HG02884 (cell line): Measurements from ENCODE around the gene ACACA.
"Not testable (repeated sequence)": the region's sequence is repeated elsewhere in the genome, so short reads cannot be mapped to it uniquely, and the experiment has no call there.

Experiments used
- ATAC-seq: cut with Tn5 transposase; IDR thresholded peaks from one replicate; pipeline ENCODE4 v1.9.1; 2021; ENCODE audit warnings: mild to moderate bottlenecking, moderate library complexity; ENCODE audit not compliant: unreplicated experiment

Gene ACACA

DNA sequence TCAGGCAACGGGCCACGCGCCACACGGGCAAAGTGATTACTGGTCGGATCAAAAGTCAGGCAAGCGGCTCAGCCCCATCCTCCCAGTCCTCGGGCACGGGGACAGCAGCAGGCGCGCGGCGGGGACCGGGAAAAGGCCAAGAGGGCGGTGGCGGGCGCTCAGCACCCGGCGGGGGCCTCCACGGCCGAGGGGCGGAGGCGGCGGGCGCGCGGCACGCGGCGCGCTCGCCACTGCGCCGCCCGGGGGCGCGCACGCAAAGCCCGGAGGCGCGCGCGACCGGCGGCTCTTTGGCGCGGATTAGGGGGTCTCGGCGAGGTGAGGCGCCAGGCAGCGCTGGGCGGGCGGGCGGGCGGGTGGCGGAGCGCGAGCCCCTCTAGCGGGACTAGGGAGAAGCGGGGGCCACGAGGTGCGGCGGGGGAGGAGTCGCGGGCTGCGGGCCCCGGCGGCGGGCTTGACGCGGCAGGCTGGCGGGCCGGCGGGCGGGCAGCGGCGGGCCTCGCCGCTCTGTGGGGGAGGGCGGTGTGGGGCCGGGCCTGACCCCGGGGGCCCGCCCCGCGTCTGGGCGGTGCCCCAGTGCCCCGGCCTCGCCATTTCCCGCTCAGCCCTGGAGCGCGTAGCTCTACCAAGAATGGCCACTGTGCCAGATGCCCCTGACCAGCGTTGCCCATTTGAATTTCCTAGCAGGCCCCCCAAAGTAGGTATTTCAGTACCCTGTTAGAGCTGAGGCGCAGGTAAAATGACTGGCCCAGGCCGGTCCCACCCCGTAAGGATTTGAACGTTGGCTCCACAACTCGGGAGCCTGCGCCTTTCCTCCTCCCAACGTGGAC is at the start of gene ACACA, which contains the start of gene TADA2A:
ACACA (minus strand) TSS at position 202 of the 827 bp plus-strand sequence. CDS start 537 bp downstream, outside the sequence.
TADA2A (plus strand) TSS at position 252 of the 827 bp plus-strand sequence. CDS start 4,480 bp downstream, outside the sequence.
- peak; percentile 72 for ATAC-seq

DNA sequence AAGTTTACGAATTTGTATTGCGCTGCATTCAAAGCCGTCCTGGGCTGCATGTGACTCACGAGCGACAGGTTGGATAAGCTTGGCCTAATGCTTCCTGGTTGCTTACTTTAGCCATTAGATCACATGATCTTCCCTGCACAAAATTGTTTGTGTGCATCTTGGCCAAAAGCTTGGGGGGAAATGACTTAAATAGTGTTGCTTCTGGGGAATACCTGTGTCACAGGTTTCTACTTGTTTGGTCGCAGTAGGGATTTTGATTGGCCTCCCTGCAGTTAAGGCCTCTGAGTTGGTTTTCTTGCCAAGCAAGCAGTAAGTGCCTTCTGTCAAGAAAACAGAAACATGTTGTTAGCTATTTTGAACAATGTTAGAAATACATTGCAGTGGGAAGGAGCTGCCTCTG is 43.5 kb upstream of the ACACA start:
- ATAC-seq: no peak

DNA sequence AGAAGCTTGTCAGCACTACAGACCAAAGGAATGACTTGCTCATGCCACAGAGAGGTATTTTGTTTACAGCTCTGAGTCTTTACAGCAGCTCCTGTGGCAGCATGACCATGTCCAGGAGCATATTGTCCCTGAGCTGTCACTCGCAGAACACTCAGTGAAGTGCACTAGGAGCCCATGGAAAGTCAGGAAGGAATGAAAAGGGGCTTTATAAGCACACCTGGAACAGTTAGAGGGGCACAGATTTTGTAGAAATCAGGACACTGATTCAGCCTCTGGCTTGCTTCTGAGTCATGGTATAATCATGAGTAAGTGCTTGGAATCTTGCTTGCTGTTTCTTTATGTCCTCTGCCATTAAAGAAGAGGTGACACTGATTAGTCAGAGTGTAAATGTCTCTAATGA is 41.0 kb upstream of the ACACA start:
- no peak for ATAC-seq

DNA sequence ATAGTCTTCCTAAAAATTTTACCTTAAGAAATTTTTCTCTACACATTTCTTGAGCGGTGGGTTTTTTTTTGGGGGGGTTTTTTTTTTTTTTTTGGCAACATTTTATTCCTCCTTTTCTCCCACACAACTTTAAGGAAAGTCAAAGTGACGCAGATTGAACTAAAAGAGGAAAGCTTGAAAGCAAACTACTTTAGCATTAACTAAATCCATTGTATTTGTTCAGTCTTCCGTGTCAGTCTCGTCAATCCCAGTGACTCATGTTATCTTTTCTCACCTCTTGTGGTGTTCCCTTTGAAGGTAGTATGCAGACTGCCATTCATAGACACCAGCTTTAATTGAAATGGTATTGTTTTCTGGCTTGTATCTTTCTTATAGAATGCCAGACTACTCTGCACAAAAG is 39.4 kb upstream of the ACACA start:
- no peak for ATAC-seq

GRCh38 chr17:37441369-37442014 is 34.9 kb upstream of the ACACA start:
- not testable (repeated sequence) for ATAC-seq

DNA sequence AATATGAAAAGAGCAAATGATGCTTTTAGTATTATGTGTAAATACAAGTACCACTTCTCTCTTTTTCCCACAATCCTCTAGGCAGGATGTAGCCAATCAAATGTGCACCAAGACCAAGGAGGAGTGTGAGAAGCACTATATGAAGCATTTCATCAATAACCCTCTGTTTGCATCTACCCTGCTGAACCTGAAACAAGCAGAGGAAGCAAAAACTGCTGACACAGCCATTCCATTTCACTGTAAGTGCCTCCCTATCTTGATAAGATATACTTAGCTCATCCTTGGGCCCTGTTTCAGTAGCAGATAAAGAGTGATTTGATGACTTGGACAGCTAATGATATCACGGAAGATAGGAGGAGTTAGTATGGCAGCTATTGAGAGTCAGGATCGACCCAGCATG is 33.8 kb upstream of the ACACA start:
- ATAC-seq: no peak

DNA sequence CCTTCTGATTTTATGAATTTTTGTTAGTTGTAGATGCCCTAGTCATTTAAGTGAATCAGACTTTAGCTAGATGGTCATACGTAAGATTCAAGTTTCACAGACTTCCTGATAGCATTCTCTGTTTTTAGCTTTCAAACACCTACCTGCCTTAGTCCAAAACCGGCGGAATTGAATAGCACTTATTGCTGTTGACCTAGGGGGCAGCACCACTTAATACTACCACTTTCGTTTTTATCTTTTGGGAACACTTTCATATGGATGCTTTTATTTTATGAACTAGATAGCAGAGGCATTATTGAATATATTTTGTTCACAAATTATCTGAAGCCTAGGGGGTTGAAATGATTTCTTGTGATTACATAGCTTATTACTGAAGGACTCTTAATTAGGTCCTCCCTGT is 31.5 kb upstream of the ACACA start:
- ATAC-seq: no peak

DNA sequence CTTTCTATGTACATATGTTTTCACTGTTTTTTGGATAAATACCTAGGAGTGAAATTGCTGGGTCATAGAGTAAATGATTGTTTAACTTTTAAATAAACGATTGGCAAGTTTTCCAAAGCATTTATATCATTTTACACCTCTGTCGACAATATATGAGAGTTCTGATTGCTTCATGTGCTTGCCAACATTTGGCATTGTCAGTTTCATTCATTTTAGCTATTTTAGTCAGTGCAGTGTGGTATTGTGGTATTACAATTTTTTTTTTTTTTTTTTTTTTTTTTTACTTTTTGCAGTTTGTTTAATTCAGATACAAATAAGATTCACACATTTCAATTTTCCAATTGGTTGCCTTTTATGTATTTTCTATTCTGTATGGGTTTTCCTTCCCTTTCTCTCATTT is 26.0 kb upstream of the ACACA start:
- ATAC-seq: no peak

- no peak for ATAC-seq
Observed at GRCh38 chr17:37430051-37430627, 23.5 kb upstream of the ACACA start.

DNA sequence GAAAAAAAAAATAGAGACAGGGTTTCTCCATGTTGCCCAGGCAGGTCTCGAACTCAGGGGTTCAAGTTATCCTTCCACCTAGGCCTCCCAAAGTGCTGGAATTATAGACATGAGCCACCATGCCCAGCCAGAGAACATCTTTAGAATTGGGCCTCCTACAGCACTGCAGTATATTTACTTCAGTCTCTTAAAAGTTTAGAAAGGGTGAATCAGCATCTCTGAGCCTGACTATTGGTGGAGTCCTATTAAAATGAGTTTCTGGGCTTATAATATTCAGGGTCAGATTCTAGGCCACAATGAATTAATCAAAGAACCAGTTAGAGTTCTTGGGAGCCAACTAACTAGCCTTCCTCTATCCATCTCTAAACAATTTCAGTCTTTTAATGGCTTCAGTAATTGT is 22.8 kb upstream of the ACACA start:
- ATAC-seq: no peak

DNA sequence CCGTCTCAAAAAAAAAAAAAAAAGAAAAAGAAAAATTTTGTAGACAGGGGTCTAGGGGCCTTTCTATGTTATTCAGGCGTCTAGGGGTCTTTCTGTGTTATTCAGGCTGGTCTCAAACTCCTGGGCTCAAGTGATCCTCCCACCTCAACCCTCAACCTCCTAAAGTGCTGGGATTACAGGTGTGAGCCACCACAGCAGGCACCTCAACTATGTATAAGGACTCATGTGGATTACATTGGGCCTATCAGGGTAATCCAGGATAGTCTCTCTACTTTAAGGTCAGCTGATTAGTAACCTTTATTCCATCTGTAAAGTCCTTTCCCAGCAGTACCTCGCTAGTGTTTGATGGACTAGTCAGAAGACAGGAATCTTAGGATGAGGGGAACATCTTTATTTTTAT is 22.4 kb upstream of the ACACA start:
- no peak for ATAC-seq

DNA sequence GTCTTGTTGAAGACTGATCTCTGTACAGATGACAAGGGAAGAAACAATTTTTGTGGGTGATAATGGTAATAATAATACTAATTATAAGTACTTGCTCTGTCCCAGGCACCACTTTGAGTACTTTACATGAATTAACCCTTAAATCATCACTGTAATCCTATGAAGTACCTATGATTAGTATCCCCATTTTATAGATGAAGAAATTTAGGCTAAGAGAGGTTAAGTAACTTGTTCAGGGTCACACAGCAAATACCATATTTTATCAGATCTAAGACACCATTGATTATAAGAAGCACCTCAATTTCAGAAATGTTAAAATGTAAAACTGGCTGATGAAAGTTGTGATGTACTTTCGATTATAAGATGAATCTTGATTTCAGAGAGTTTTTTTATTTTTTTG is 18.6 kb upstream of the ACACA start:
- no peak for ATAC-seq

DNA sequence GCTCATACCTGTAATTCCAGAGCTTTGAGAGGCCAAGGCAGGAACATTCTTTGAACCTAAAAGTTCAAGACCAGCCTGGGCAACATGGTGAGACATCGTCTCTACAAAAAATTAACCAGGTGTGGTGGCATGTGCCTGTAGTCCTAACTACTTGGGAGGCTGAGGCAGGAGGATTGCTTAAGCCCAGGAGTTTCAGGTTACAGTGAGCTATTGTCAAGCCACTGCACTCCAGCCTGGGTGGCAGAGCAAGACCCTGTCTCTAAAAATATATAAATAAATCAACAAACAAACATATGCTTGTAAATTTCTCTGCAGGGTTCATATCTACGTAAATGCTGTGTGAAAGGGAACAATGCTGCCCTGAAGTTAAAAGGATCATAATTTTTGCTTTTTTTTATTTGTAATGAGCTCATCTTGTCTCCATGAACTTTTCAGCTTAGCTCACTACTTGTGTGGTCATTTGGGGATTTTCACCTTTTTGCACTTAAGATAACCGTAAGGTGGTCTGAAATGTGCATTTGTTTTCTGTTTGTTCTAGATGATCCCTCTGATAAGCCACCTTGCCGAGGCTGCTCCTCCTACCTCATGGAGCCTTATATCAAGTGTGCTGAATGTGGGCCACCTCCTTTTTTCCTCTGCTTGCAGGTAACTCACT is 16.5 kb upstream of the ACACA start:
- no peak for ATAC-seq

- ATAC-seq: no peak
Observed at GRCh38 chr17:37417852-37418251, 11.2 kb upstream of the ACACA start.

DNA sequence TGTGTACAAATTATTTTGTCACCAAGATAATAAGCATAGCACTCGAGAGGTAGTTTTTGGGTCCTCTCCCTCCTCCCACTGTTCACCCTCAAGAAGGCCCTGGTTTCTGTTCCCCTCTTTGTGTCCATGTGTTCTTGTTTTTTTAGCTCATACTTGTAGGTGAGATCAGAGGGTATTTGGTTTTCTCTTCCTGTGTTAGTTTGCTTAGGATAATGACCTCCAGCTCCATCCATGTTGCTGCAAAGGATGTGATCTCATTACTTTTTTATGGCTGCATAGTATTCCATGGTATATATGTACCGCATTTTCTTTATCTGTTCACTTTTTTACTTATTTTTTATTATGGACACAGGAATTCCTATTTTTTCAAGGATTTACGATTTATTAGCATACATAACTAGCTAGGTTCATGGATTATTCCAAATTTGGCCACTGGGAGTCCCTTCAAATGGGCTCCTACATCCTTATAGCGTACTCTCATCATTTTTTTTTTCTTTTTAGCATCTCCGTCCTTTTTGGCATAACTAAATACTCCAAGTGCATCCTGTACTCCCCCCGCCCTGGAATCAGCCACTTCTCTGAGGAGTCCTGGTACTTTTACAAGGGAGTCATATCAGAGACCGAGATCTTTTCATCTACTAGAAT is 7.4 kb upstream of the ACACA start:
- ATAC-seq: no peak

DNA sequence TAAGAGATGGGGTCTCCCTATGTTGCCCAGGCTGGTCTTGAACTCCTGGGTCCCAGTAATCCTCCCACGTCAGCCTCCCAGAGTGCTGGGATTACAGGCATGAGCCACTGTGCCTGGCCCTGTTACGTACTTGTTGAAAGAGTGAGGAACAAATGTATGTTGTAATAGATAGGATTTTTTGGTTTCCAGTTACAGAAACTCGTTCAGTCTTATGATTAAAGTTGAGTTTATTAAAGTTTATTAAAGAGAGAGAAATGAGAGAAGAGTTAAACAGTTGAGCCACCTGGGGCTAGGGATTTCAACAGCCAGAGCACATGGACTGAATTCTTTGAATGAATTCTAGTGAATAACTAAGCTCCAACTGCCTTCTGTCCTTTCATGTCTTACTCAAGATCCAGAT is 3.7 kb upstream of the ACACA start:
- no peak for ATAC-seq

DNA sequence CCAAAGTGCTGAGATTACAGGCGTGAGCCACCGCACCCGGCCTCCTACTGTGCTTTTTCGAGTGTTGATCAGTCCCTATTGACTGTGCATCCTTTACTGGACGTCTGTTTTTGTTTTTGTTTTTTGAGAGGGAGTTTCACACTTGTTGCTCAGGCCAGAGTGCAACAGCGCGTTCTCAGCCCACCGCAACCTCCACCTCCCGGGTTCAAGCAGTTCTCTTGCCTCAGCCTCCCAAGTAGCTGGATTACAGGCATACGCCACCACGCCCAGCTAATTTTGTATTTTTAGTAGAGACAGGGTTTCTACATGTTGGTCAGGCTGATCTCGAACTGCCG is 1.5 kb upstream of the ACACA start:
- ATAC-seq: not testable (repeated sequence)

DNA sequence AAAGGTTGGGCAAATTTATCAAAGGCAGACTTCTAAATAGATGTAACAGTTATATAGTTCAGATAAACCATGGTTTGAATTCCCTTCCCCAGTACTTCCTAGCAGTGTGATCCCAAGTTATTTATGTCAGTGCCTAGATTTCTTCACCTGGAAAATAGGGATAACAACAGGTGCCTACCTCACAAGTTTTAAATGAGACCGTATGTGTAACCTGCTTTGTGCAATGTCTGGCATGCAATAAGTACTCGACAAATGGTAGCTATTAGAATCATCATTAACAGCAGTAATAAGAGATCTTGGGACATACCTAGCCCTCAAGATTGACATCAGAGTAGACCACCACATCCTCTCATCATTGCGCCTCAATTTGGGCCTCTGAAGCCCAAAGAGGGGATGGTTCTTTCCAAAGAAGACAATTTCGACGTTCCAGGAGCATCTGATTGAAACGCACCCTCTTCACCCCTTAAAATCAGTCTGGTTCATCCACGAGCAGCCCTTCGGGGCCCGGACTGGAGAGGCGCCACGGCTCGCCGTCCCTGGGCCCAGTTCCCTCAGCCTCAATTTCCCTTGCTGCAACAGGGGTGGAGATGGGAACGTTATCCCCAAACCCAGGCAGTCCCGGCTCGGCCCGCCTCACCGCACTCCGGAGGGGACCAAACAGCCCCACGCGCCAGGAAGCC is 541 bp downstream of the ACACA start:
- peak; percentile 33 for ATAC-seq

- ATAC-seq: not testable (repeated sequence)
Observed at GRCh38 chr17:37405522-37405921, 1.1 kb downstream of the ACACA start.

- ATAC-seq: no peak
Observed at GRCh38 chr17:37400505-37400904, 6.1 kb downstream of the ACACA start.
